Measurements from ENCODE around the gene AAMP.

DNA sequence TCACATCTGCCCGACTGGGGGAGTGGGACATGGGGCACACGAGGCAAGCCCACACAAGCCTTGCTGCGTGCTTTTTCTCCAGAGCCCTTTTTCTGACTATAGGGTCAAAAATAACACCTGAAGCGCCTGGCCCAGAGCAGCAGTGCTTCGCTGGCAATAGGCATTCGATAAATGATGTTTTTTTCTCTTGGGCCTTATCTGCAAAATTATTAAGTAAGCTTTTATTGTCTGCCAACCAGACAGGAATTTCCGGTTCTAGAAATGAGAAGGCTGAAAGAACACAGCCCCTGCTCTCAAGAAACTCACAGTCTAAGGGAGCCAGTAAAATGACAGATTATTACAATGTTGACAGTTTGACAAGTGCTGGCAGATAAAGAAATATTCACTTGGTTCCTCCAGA is 25.1 kb upstream of the AAMP start:
- TF ChIP-seq, protein P1, sequence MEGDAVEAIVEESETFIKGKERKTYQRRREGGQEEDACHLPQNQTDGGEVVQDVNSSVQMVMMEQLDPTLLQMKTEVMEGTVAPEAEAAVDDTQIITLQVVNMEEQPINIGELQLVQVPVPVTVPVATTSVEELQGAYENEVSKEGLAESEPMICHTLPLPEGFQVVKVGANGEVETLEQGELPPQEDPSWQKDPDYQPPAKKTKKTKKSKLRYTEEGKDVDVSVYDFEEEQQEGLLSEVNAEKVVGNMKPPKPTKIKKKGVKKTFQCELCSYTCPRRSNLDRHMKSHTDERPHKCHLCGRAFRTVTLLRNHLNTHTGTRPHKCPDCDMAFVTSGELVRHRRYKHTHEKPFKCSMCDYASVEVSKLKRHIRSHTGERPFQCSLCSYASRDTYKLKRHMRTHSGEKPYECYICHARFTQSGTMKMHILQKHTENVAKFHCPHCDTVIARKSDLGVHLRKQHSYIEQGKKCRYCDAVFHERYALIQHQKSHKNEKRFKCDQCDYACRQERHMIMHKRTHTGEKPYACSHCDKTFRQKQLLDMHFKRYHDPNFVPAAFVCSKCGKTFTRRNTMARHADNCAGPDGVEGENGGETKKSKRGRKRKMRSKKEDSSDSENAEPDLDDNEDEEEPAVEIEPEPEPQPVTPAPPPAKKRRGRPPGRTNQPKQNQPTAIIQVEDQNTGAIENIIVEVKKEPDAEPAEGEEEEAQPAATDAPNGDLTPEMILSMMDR (IDR thresholded peaks at IDR 0.05 in 4 of 5, conservative IDR thresholded peaks at IDR 0.05 in 1 of 5) = no peak
- TF ChIP-seq POLR2A (IDR thresholded peaks at IDR 0.05) = no peak

Measured in gastrocnemius medialis (tissue), 4 donors.